Panc1 (cell line): ENCODE results near the gene RPS6KL1. TPM values are rescaled to one million over a fixed set of nuclear protein-coding genes. Genes with fewer than 3 reads are reported as not detected.

Experiments
- ATAC-seq: fragments of 200-7000 bp; cut with Tn5 transposase; 2 replicates; pipeline ENCODE4 v1.9.1; 2020; ENCODE audit warnings: mild to moderate bottlenecking, moderate library complexity
- BruUV-seq: library from RNA; stranded (reverse); fragments of 400-500 nt; replicated peaks from 2 replicates; lab custom pipeline; 2021; lab: Mats Ljungman, UMichigan
- CTCF ChIA-PET: fragments of 300-600 bp; sonication (Branson Sonifier 250); formaldehyde crosslinking; loops from one replicate; lab custom pipeline; 2022; ENCODE audit warnings: antibody characterized with exemption; lab: Charles Lee
- POLR2A ChIA-PET: fragments of 300-600 bp; sonication (Branson Sonifier 250); formaldehyde crosslinking; loops from one replicate; lab custom pipeline; 2022; ENCODE audit warnings: antibody characterized with exemption; lab: Charles Lee
- DNase-seq: peaks from one replicate; pipeline ENCODE4 v3.0.0-alpha.2; 2010; ENCODE audit warnings: low read depth, low spot score
- H3K27ac ChIP-seq: 2 replicates; pipeline ENCODE4 v1.5.1; 2011; ENCODE audit warnings: mild to moderate bottlenecking, low read length, inconsistent platforms
- H3K27me3 ChIP-seq: fragments of 200-500 bp; sonication (Bioruptor generic); 2 replicates; pipeline ENCODE4 v1.6.0; 2014; ENCODE audit warnings: low read length, inconsistent platforms; ENCODE audit not compliant: control insufficient read depth, insufficient read depth
- H3K36me3 ChIP-seq: fragments of 200-500 bp; sonication (Bioruptor generic); 2 replicates; pipeline ENCODE4 v1.5.1; 2014; ENCODE audit warnings: inconsistent platforms, mild to moderate bottlenecking, low read length, moderate library complexity; ENCODE audit not compliant: control insufficient read depth, insufficient read depth
- H3K4me1 ChIP-seq: 2 replicates; pipeline ENCODE4 v1.5.1; 2011; ENCODE audit warnings: inconsistent platforms, mild to moderate bottlenecking, low read length, moderate library complexity; ENCODE audit not compliant: control insufficient read depth, insufficient read depth
- H3K4me3 ChIP-seq, 2 experiments: 2 replicates each; pipeline ENCODE4 v1.5.1; 2011 to 2012; ENCODE audit warnings: low read depth in 2 of 2, low read length in 2 of 2, mild to moderate bottlenecking in 2 of 2, inconsistent platforms in 1 of 2, moderate library complexity in 1 of 2
- H3K9me3 ChIP-seq: fragments of 200-500 bp; sonication (Bioruptor generic); 2 replicates; pipeline ENCODE4 v1.5.1; 2014; ENCODE audit warnings: low read depth, mild to moderate bottlenecking, inconsistent platforms, low read length, moderate library complexity; ENCODE audit not compliant: control insufficient read depth, insufficient read depth
- CTCF ChIP-seq: fragments of 450-650 bp; IDR thresholded peaks from 2 replicates; pipeline ENCODE4 v1.5.1; 2017; ENCODE audit warnings: mild to moderate bottlenecking
- POLR2AphosphoS5 ChIP-seq: IDR thresholded peaks from 2 replicates; pipeline ENCODE4 v1.6.1; 2012; ENCODE audit warnings: mild to moderate bottlenecking, low read depth, low read length, moderate library complexity
- SIN3A ChIP-seq: IDR thresholded peaks from 2 replicates; pipeline ENCODE4 v1.6.1; 2012; ENCODE audit warnings: low read depth, mild to moderate bottlenecking, low read length, moderate library complexity, borderline replicate concordance; ENCODE audit not compliant: insufficient read depth
- TCF7L2 ChIP-seq: IDR thresholded peaks from 2 replicates; pipeline ENCODE4 v1.6.1; 2011; ENCODE audit warnings: mild to moderate bottlenecking, low read depth, low read length, inconsistent platforms
- in situ Hi-C: cut with HindIII; loops from 2 replicates; pipeline ENCODE4 v1.10.0; 2016; ENCODE audit warnings: low sequenced_read_pairs, low pct_unique_long_range_greater_than_20kb
- intact Hi-C: fragments of 100-400 bp; cut with micrococcal nuclease; formaldehyde crosslinking; loops from one replicate; pipeline ENCODE4 v1.10.0; 2022; ENCODE audit not compliant: unreplicated experiment
- total RNA-seq: library from RNA; stranded (reverse); gene quantifications from one replicate; pipeline ENCODE4 v1.2.1, GENCODE V29; 2021; ENCODE audit not compliant: unreplicated experiment
- TF ChIP-seq, protein P1 (sequence below), 2 experiments: IDR thresholded peaks; 2 replicates each; pipeline ENCODE4 v1.6.1; 2011 to 2012; ENCODE audit warnings: low read depth in 2 of 2, control low read depth in 1 of 2, low read length in 1 of 2, mild to moderate bottlenecking in 1 of 2, moderate library complexity in 1 of 2; ENCODE audit not compliant: insufficient read depth in 1 of 2

Gene RPS6KL1
- total RNA-seq, 1 experiment from 2014 or later = 14.9 TPM

- in situ Hi-C loops = no loop called here
- DNase-seq = no peak
- peaks cover 11% of the 10 kb centered on the region; the same call in 1 of the 2 replicates for H3K4me1 ChIP-seq
- no peaks in the 10 kb centered on the region for H3K27me3 ChIP-seq
- H3K9me3 ChIP-seq = no peaks in the 10 kb centered on the region
- TF ChIP-seq SIN3A = no peak
- TF ChIP-seq POLR2AphosphoS5 = no peak
- TF ChIP-seq, protein P1, sequence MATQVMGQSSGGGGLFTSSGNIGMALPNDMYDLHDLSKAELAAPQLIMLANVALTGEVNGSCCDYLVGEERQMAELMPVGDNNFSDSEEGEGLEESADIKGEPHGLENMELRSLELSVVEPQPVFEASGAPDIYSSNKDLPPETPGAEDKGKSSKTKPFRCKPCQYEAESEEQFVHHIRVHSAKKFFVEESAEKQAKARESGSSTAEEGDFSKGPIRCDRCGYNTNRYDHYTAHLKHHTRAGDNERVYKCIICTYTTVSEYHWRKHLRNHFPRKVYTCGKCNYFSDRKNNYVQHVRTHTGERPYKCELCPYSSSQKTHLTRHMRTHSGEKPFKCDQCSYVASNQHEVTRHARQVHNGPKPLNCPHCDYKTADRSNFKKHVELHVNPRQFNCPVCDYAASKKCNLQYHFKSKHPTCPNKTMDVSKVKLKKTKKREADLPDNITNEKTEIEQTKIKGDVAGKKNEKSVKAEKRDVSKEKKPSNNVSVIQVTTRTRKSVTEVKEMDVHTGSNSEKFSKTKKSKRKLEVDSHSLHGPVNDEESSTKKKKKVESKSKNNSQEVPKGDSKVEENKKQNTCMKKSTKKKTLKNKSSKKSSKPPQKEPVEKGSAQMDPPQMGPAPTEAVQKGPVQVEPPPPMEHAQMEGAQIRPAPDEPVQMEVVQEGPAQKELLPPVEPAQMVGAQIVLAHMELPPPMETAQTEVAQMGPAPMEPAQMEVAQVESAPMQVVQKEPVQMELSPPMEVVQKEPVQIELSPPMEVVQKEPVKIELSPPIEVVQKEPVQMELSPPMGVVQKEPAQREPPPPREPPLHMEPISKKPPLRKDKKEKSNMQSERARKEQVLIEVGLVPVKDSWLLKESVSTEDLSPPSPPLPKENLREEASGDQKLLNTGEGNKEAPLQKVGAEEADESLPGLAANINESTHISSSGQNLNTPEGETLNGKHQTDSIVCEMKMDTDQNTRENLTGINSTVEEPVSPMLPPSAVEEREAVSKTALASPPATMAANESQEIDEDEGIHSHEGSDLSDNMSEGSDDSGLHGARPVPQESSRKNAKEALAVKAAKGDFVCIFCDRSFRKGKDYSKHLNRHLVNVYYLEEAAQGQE (IDR thresholded peaks at IDR 0.05; ENCODE audit: insufficient read depth in 1 of 2, low read depth in 2 of 2, low read length in 1 of 2) = no peak
- no peak overlapping the region for H3K27ac ChIP-seq
- ChIA-PET POLR2A (no interaction called here), CTCF (no interaction called here)
- BruUV-seq = no TSS peak
- H3K4me3 ChIP-seq = no peak overlapping the region
- intact Hi-C loops = no loop called here
- no peaks in the 10 kb centered on the region for H3K36me3 ChIP-seq
- no peak for ATAC-seq
Observed at GRCh38 chr14:74951443-74952179, 28.6 kb upstream of the RPS6KL1 start.

DNA sequence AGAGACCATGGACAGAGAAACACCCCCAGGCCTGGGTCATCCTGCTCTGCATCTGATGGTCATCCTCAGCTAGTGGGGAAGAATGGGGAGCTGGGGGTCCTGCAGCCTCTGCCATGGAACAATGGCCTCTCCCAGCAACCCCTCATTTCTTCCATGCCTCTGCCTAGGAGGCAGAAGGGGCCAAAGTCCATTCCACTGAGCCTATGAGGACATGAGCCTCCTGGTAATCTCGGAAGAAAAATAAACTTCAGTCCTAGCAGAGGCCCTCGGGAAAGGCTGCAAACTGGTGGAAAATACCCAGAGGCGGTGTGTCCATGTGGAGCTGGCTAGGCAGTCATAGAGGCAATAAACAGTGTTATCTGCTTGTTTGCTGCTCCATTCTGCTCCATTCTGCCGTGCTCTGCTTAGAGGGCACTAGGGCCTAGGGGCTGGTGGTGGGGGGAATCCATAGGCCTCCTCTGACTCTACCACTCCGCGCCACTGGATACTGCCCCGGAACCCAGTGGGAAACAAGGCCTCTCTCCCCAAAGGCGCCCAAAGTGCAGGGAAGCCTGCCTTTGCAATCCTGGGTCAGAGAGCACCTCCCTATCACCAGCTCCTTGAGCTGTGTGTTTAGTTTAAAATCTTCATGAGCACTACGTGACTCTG, 27.9 kb upstream of the RPS6KL1 start:
- H3K36me3 ChIP-seq = no peaks in the 10 kb centered on the region
- no peaks in the 10 kb centered on the region for H3K9me3 ChIP-seq
- ChIA-PET CTCF (no interaction called here), POLR2A (no interaction called here)
- ATAC-seq (no peak), DNase-seq (no peak)
- in situ Hi-C loops = no loop called here
- H3K4me1 ChIP-seq = peaks cover 10% of the 10 kb centered on the region; the same call in 1 of the 2 replicates
- H3K27me3 ChIP-seq = no peaks in the 10 kb centered on the region
- intact Hi-C loops = no loop called here
- H3K4me3 ChIP-seq = no peak overlapping the region
- BruUV-seq = no TSS peak
- TF ChIP-seq TCF7L2 (no peak), POLR2AphosphoS5 (no peak), SIN3A (no peak)
- no peak overlapping the region for H3K27ac ChIP-seq

DNA sequence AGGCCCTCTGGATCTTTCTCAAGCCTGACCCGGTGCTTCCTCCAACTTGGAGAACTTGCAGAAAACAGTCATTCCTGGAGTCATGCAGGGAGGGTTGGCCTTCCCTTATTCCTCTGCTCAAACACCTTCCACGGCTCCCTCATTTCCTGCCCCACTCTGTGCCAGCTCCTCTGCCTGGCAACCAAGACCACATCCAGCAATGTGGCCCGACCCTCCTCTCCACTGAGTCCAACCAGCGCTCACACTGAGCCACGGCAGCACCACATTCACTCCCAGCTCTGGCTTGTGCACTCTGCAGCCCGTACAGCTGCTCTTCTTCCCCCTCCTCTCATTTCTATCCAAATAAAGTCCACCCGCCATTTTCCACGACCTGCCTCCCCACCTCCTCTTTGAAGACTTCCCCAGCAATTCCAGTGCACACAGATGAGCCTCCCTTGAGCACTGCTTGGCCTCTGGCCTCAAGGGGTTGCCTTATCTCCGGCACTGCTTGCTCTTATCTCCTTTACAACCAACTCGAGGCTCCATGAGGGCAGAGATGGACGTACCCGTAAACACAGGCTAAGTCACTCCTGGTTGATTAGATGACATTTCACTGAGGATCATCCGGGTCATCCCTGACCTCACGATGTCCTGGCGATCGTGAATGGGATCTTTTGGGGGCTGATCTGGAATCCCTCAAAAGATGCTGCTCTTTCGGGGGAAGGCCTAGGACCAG, 27.0 kb upstream of the RPS6KL1 start:
- CTCF ChIA-PET = no interaction called here
- Histone ChIP-seq H3K9me3 (no peaks in the 10 kb centered on the region), H3K36me3 (no peaks in the 10 kb centered on the region), H3K27me3 (no peaks in the 10 kb centered on the region), H3K4me1 (peaks cover 8% of the 10 kb centered on the region; the same call in 1 of the 2 replicates), H3K4me3 (no peak overlapping the region), H3K27ac (no peak overlapping the region)
- intact Hi-C loops = loop anchor here (10.0 kb wide), 2 partner anchors 55 to 135 kb away; partner anchors contain the start of gene EIF2B2
- BruUV-seq = no TSS peak
- POLR2A ChIA-PET = no interaction called here
- in situ Hi-C loops = no loop called here
- ATAC-seq = no peak
- TF ChIP-seq POLR2AphosphoS5 = no peak
- TF ChIP-seq CTCF = no peak
- no peak for TF ChIP-seq TCF7L2
- TF ChIP-seq, protein P1 (IDR thresholded peaks at IDR 0.05; ENCODE audit: insufficient read depth in 1 of 2, low read depth in 2 of 2, low read length in 1 of 2) = no peak
- no peak for TF ChIP-seq SIN3A
- DNase-seq = no peak
